ENCODE measurements around the gene OVOL2. TPM values are rescaled to one million over a fixed set of nuclear protein-coding genes. Genes with fewer than 3 reads are reported as not detected.

The OVOL2 gene
- total and polyA plus RNA-seq, 4 experiments from 2014 or later = not detected

DNA sequence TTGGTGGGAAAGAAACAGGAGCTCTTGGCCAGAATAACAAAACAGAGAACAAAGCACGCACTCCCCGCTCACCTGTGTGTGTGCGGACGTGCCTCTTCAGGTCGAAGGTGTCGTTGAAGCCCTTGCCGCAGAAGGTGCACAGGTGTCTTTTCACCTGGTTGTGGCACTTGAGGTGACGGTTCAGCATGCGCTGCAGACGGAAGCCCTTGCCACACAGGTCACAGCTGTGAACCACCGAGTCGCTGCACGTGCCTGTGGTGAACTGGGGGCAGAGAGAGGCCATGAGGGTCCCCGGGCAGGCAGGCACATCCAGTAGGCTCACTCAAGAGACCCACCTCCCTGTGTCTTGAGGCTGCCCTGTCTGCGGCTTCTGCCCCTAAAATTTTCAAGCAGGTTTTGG lies 16.3 kb downstream of the OVOL2 start:
- H3K4me3 Mint-ChIP-seq = no peak overlapping the region
- no peaks in the 10 kb centered on the region for H3K4me1 Mint-ChIP-seq
- H3K4me1 ChIP-seq (ENCODE audit: insufficient read depth, low read length) = no peaks in the 10 kb centered on the region
- H3K36me3 Mint-ChIP-seq = no peaks in the 10 kb centered on the region
- H3K27me3 ChIP-seq (ENCODE audit: insufficient read depth, low read length) = no peaks in the 10 kb centered on the region
- H3K4me3 ChIP-seq (ENCODE audit: low read length in 2 of 2) = no peak overlapping the region
- peaks cover 0 to 13% (median 4%) of the 10 kb centered on the region in 8 donors for H3K9me3 Mint-ChIP-seq
- no peak overlapping the region for H3K27ac Mint-ChIP-seq
- no peaks in the 10 kb centered on the region for H3K36me3 ChIP-seq (ENCODE audit: insufficient read depth, low read length)
- no peak overlapping the region for H3K27ac ChIP-seq (ENCODE audit: low read depth, low read length)
- no peak for DNase-seq
- ChIA-PET CTCF (ENCODE audit: partially characterized antibody) (no interaction called here), POLR2A (ENCODE audit: partially characterized antibody) (no interaction called here)
- H3K9me3 ChIP-seq (ENCODE audit: control insufficient read depth in 1 of 2, low read length in 2 of 2) = peaks cover 0 to 5% of the 10 kb centered on the region in 2 donors
- intact Hi-C loops (cut with micrococcal nuclease) = no loop called here
- H3K27me3 Mint-ChIP-seq = peaks cover 18 to 26% of the 10 kb centered on the region in 2 donors

- Histone ChIP-seq H3K4me1 (ENCODE audit: insufficient read depth, low read length) (no peaks in the 10 kb centered on the region), H3K27me3 (ENCODE audit: insufficient read depth, low read length) (no peaks in the 10 kb centered on the region), H3K27ac (ENCODE audit: low read depth, low read length) (no peak overlapping the region), H3K4me3 (ENCODE audit: low read length in 2 of 2) (no peak overlapping the region), H3K36me3 (ENCODE audit: insufficient read depth, low read length) (no peaks in the 10 kb centered on the region), H3K9me3 (ENCODE audit: control insufficient read depth in 1 of 2, low read length in 2 of 2) (peaks cover 0 to 5% of the 10 kb centered on the region in 2 donors)
- intact Hi-C loops (cut with micrococcal nuclease) = no loop called here
- ChIA-PET CTCF (ENCODE audit: partially characterized antibody) (no interaction called here), POLR2A (ENCODE audit: partially characterized antibody) (no interaction called here)
- peaks cover 18 to 29% of the 10 kb centered on the region in 2 donors for H3K27me3 Mint-ChIP-seq
- H3K4me3 Mint-ChIP-seq = no peak overlapping the region
- no peaks in the 10 kb centered on the region for H3K36me3 Mint-ChIP-seq
- DNase-seq = no peak
- H3K4me1 Mint-ChIP-seq = no peaks in the 10 kb centered on the region
- H3K27ac Mint-ChIP-seq = no peak overlapping the region
- peaks cover 0 to 13% (median 4%) of the 10 kb centered on the region in 8 donors for H3K9me3 Mint-ChIP-seq
Measured at GRCh38 chr20:18039063-18039462, 18.7 kb downstream of the OVOL2 start.

GRCh38 chr20:18034039-18034438 lies 23.7 kb downstream of the OVOL2 start:
- H3K4me1 Mint-ChIP-seq = no peaks in the 10 kb centered on the region
- intact Hi-C loops (cut with micrococcal nuclease) = no loop called here
- H3K36me3 Mint-ChIP-seq = no peaks in the 10 kb centered on the region
- DNase-seq = no peak
- H3K9me3 Mint-ChIP-seq = no peaks in the 10 kb centered on the region
- no peaks in the 10 kb centered on the region for H3K27me3 ChIP-seq (ENCODE audit: insufficient read depth, low read length)
- H3K27ac ChIP-seq (ENCODE audit: low read depth, low read length) = no peak overlapping the region
- no peak overlapping the region for H3K4me3 ChIP-seq (ENCODE audit: low read length in 2 of 2)
- no peaks in the 10 kb centered on the region for H3K36me3 ChIP-seq (ENCODE audit: insufficient read depth, low read length)
- no peak overlapping the region for H3K27ac Mint-ChIP-seq
- H3K9me3 ChIP-seq (ENCODE audit: control insufficient read depth in 1 of 2, low read length in 2 of 2) = no peaks in the 10 kb centered on the region
- no peak overlapping the region for H3K4me3 Mint-ChIP-seq
- ChIA-PET CTCF (ENCODE audit: partially characterized antibody) (no interaction called here), POLR2A (ENCODE audit: partially characterized antibody) (no interaction called here)
- H3K4me1 ChIP-seq (ENCODE audit: insufficient read depth, low read length) = no peaks in the 10 kb centered on the region
- peaks cover 15 to 23% of the 10 kb centered on the region in 2 donors for H3K27me3 Mint-ChIP-seq

GRCh38 chr20:18032977-18033892 lies 24.5 kb downstream of the OVOL2 start:
- Histone ChIP-seq H3K27ac (ENCODE audit: low read depth, low read length) (no peak overlapping the region), H3K36me3 (ENCODE audit: insufficient read depth, low read length) (no peaks in the 10 kb centered on the region), H3K4me1 (ENCODE audit: insufficient read depth, low read length) (no peaks in the 10 kb centered on the region), H3K9me3 (ENCODE audit: control insufficient read depth in 1 of 2, low read length in 2 of 2) (no peaks in the 10 kb centered on the region), H3K27me3 (ENCODE audit: insufficient read depth, low read length) (no peaks in the 10 kb centered on the region), H3K4me3 (ENCODE audit: low read length in 2 of 2) (no peak overlapping the region)
- CTCF ChIA-PET (ENCODE audit: partially characterized antibody) = no interaction called here
- POLR2A ChIA-PET (ENCODE audit: partially characterized antibody) = no interaction called here
- Mint-ChIP-seq H3K27ac (peak overlapping the region in 1 of 7 donors; percentile 3), H3K4me1 (no peaks in the 10 kb centered on the region), H3K36me3 (no peaks in the 10 kb centered on the region), H3K4me3 (no peak overlapping the region), H3K27me3 (peaks cover 12 to 20% of the 10 kb centered on the region in 2 donors), H3K9me3 (no peaks in the 10 kb centered on the region)
- intact Hi-C loops (cut with micrococcal nuclease) = no loop called here
- DNase-seq = no peak

GRCh38 chr20:18031888-18032509 lies 25.7 kb downstream of the OVOL2 start:
- Histone ChIP-seq H3K9me3 (ENCODE audit: control insufficient read depth in 1 of 2, low read length in 2 of 2) (no peaks in the 10 kb centered on the region), H3K27me3 (ENCODE audit: insufficient read depth, low read length) (no peaks in the 10 kb centered on the region), H3K4me1 (ENCODE audit: insufficient read depth, low read length) (no peaks in the 10 kb centered on the region), H3K27ac (ENCODE audit: low read depth, low read length) (no peak overlapping the region), H3K4me3 (ENCODE audit: low read length in 2 of 2) (no peak overlapping the region), H3K36me3 (ENCODE audit: insufficient read depth, low read length) (no peaks in the 10 kb centered on the region)
- ChIA-PET CTCF (ENCODE audit: partially characterized antibody) (no interaction called here), POLR2A (ENCODE audit: partially characterized antibody) (no interaction called here)
- Mint-ChIP-seq H3K27me3 (peaks cover 5 to 13% of the 10 kb centered on the region in 2 donors), H3K9me3 (no peaks in the 10 kb centered on the region), H3K4me3 (no peak overlapping the region), H3K4me1 (no peaks in the 10 kb centered on the region), H3K27ac (no peak overlapping the region), H3K36me3 (no peaks in the 10 kb centered on the region)
- no peak for DNase-seq
- intact Hi-C loops (cut with micrococcal nuclease) = no loop called here

DNA sequence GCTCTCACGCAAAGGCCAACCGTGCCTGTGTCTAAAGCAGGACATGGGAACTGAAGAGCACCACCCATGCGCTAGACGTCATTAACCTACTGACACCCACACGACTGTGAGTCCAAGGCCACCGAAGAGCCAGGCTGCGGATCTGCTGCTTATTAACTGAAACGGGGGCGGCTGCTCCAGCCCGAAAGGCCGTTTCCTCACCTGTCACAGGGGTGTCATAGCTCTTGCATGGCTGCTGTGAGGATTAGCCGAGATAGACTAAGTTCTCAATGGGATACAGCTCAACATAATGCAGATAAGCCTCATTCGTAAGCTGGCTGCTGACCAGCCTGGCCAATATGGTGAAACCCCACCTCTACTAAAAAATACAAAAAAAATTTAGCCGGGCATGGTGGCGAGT lies 26.7 kb downstream of the OVOL2 start:
- H3K27ac ChIP-seq (ENCODE audit: low read depth, low read length) = no peak overlapping the region
- H3K9me3 ChIP-seq (ENCODE audit: control insufficient read depth in 1 of 2, low read length in 2 of 2) = no peaks in the 10 kb centered on the region
- H3K27me3 ChIP-seq (ENCODE audit: insufficient read depth, low read length) = no peaks in the 10 kb centered on the region
- Mint-ChIP-seq H3K27ac (no peak overlapping the region), H3K4me3 (no peak overlapping the region), H3K9me3 (no peaks in the 10 kb centered on the region), H3K4me1 (no peaks in the 10 kb centered on the region), H3K36me3 (no peaks in the 10 kb centered on the region), H3K27me3 (peaks cover 6 to 14% of the 10 kb centered on the region in 2 donors)
- intact Hi-C loops (cut with micrococcal nuclease) = no loop called here
- no peak overlapping the region for H3K4me3 ChIP-seq (ENCODE audit: low read length in 2 of 2)
- no peaks in the 10 kb centered on the region for H3K4me1 ChIP-seq (ENCODE audit: insufficient read depth, low read length)
- ChIA-PET CTCF (ENCODE audit: partially characterized antibody) (no interaction called here), POLR2A (ENCODE audit: partially characterized antibody) (no interaction called here)
- no peak for DNase-seq
- no peaks in the 10 kb centered on the region for H3K36me3 ChIP-seq (ENCODE audit: insufficient read depth, low read length)

- H3K27me3 ChIP-seq (ENCODE audit: insufficient read depth, low read length) = no peaks in the 10 kb centered on the region
- no peak for DNase-seq
- POLR2A ChIA-PET (ENCODE audit: partially characterized antibody) = no interaction called here
- Mint-ChIP-seq H3K4me1 (no peaks in the 10 kb centered on the region), H3K9me3 (no peaks in the 10 kb centered on the region), H3K4me3 (no peak overlapping the region), H3K27ac (no peak overlapping the region), H3K27me3 (peaks cover 6 to 16% of the 10 kb centered on the region in 2 donors), H3K36me3 (no peaks in the 10 kb centered on the region)
- no peaks in the 10 kb centered on the region for H3K4me1 ChIP-seq (ENCODE audit: insufficient read depth, low read length)
- no peaks in the 10 kb centered on the region for H3K36me3 ChIP-seq (ENCODE audit: insufficient read depth, low read length)
- H3K4me3 ChIP-seq (ENCODE audit: low read length in 2 of 2) = no peak overlapping the region
- intact Hi-C loops (cut with micrococcal nuclease) = no loop called here
- H3K9me3 ChIP-seq (ENCODE audit: control insufficient read depth in 1 of 2, low read length in 2 of 2) = no peaks in the 10 kb centered on the region
- CTCF ChIA-PET (ENCODE audit: partially characterized antibody) = no interaction called here
- no peak overlapping the region for H3K27ac ChIP-seq (ENCODE audit: low read depth, low read length)
Measured at GRCh38 chr20:18030020-18030419, 27.7 kb downstream of the OVOL2 start.

Data from CD4-positive, alpha-beta memory T cell (primary cell).